Ishikawa (cell line): ENCODE results near the gene DGAT2L6.

ENCODE experiments used
- CEBPB ChIP-seq: IDR thresholded peaks from 2 replicates; pipeline ENCODE4 v1.6.1; 2012
- CREB1 ChIP-seq: IDR thresholded peaks from 2 replicates; pipeline ENCODE4 v1.6.1; 2012; ENCODE audit warnings: low read depth
- EGR1 ChIP-seq: IDR thresholded peaks from 2 replicates; pipeline ENCODE4 v1.6.1; 2012
- EP300 ChIP-seq: IDR thresholded peaks from 2 replicates; pipeline ENCODE4 v1.6.1; 2012; ENCODE audit warnings: borderline replicate concordance
- FOXM1 ChIP-seq: IDR thresholded peaks from 2 replicates; pipeline ENCODE4 v1.6.1; 2012; ENCODE audit warnings: low read depth, borderline replicate concordance
- MAX ChIP-seq: IDR thresholded peaks from 2 replicates; pipeline ENCODE4 v1.6.1; 2012
- NFIC ChIP-seq: IDR thresholded peaks from 2 replicates; pipeline ENCODE4 v1.6.1; 2012
- RAD21 ChIP-seq: IDR thresholded peaks from 2 replicates; pipeline ENCODE4 v1.6.1; 2012; ENCODE audit warnings: low read depth
- TAF1 ChIP-seq: IDR thresholded peaks from 2 replicates; pipeline ENCODE4 v1.6.1; 2012; ENCODE audit warnings: low read depth, mild to moderate bottlenecking
- TCF12 ChIP-seq: IDR thresholded peaks from 2 replicates; pipeline ENCODE4 v1.6.1; 2012; ENCODE audit warnings: low read depth
- TEAD4 ChIP-seq: IDR thresholded peaks from 2 replicates; pipeline ENCODE4 v1.6.1; 2012
- USF1 ChIP-seq: IDR thresholded peaks from 2 replicates; pipeline ENCODE4 v1.6.1; 2012
- YY1 ChIP-seq: IDR thresholded peaks from 2 replicates; pipeline ENCODE4 v1.6.1; 2012; ENCODE audit warnings: low read depth
- ZBTB7A ChIP-seq: IDR thresholded peaks from 2 replicates; pipeline ENCODE4 v1.6.1; 2012; ENCODE audit warnings: low read depth
- TF ChIP-seq, protein P1 (sequence below): IDR thresholded peaks from 2 replicates; pipeline ENCODE4 v1.6.1; 2012; ENCODE audit warnings: low read depth, mild to moderate bottlenecking

Gene DGAT2L6, protein sequence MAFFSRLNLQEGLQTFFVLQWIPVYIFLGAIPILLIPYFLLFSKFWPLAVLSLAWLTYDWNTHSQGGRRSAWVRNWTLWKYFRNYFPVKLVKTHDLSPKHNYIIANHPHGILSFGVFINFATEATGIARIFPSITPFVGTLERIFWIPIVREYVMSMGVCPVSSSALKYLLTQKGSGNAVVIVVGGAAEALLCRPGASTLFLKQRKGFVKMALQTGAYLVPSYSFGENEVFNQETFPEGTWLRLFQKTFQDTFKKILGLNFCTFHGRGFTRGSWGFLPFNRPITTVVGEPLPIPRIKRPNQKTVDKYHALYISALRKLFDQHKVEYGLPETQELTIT

DNA sequence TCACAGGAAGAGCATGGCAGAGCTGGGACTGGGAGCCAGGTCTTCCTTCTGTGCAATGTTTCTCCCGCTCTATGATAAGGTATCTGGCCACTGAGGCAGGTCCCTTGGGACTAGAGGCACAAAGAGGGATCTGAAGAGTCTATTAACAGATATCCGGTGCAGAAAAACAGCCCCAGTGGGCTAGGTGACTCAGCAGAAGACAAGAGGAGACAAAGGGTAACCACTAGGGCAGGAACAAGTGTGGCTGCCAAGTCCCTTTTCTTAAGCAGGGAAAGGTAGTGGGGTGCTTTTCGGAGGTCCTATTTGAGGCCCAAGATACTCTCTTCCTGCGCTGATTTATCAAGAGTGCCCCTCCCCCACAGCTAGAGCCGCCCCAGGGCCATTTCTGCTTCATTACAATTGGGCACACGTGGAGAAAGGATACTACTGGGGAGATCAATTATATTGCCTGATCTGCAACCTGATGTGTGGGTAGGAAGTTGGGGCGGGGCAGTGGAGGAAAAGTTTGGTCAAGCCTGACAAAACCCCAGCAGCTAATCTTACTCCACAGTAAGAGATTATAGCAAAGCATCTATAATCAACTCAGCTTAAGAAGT lies at the start of gene DGAT2L6:
Gene DGAT2L6, plus strand, starts transcription at position 546 of the 596 bp plus-strand sequence. CDS start 100 bp downstream, outside the sequence.
- TF ChIP-seq TAF1 (no peak), NFIC (no peak), EP300 (no peak), RAD21 (no peak), TEAD4 (no peak), ZBTB7A (no peak), USF1 (no peak)

GRCh38 chrX:70128071-70128470 lies 49.2 kb upstream of the DGAT2L6 start:
- TF ChIP-seq ZBTB7A (no peak), NFIC (no peak), CREB1 (no peak), TAF1 (no peak), EP300 (no peak), TEAD4 (no peak), RAD21 (no peak), CEBPB (no peak), YY1 (no peak), USF1 (no peak), TCF12 (no peak), EGR1 (no peak), FOXM1 (no peak), MAX (no peak)
- TF ChIP-seq, protein P1, sequence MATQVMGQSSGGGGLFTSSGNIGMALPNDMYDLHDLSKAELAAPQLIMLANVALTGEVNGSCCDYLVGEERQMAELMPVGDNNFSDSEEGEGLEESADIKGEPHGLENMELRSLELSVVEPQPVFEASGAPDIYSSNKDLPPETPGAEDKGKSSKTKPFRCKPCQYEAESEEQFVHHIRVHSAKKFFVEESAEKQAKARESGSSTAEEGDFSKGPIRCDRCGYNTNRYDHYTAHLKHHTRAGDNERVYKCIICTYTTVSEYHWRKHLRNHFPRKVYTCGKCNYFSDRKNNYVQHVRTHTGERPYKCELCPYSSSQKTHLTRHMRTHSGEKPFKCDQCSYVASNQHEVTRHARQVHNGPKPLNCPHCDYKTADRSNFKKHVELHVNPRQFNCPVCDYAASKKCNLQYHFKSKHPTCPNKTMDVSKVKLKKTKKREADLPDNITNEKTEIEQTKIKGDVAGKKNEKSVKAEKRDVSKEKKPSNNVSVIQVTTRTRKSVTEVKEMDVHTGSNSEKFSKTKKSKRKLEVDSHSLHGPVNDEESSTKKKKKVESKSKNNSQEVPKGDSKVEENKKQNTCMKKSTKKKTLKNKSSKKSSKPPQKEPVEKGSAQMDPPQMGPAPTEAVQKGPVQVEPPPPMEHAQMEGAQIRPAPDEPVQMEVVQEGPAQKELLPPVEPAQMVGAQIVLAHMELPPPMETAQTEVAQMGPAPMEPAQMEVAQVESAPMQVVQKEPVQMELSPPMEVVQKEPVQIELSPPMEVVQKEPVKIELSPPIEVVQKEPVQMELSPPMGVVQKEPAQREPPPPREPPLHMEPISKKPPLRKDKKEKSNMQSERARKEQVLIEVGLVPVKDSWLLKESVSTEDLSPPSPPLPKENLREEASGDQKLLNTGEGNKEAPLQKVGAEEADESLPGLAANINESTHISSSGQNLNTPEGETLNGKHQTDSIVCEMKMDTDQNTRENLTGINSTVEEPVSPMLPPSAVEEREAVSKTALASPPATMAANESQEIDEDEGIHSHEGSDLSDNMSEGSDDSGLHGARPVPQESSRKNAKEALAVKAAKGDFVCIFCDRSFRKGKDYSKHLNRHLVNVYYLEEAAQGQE: no peak

GRCh38 chrX:70129816-70130215 lies 47.5 kb upstream of the DGAT2L6 start:
- no peak for TF ChIP-seq USF1
- TF ChIP-seq RAD21: no peak
- TF ChIP-seq EP300: no peak
- TF ChIP-seq, protein P1: no peak
- no peak for TF ChIP-seq ZBTB7A
- no peak for TF ChIP-seq EGR1
- no peak for TF ChIP-seq CEBPB
- no peak for TF ChIP-seq TCF12
- no peak for TF ChIP-seq TAF1
- no peak for TF ChIP-seq YY1

GRCh38 chrX:70132224-70132623 lies 45.1 kb upstream of the DGAT2L6 start:
- TF ChIP-seq ZBTB7A (no peak), YY1 (no peak), TCF12 (no peak), TAF1 (no peak), MAX (no peak), NFIC (no peak), EGR1 (no peak), CREB1 (no peak), TEAD4 (no peak), USF1 (no peak), FOXM1 (no peak), EP300 (no peak), CEBPB (no peak), RAD21 (no peak)
- TF ChIP-seq, protein P1: no peak
